Hepatic stellate cell (primary cell): ENCODE measurements around the gene SART3.
"Not testable (repeated sequence)": the region's sequence is repeated elsewhere in the genome, so short reads cannot be mapped to it uniquely, and the experiment has no call there.

Experiments used
- DNase-seq: peaks from one replicate; pipeline ENCODE4 v3.0.0; 2011; ENCODE audit warnings: low spot score

SART3 gene

GRCh38 chr12:108597559-108598471 lies 36.8 kb upstream of the SART3 start, which contains the start of gene TMEM119:
Gene TMEM119 (minus strand): TSS chr12:108598084. CDS start chr12:108592383, 5,701 bp downstream.
- DNase-seq, result peak; percentile 43

GRCh38 chr12:108596854-108597558 lies 36.0 kb upstream of the SART3 start:
- no peak for DNase-seq

GRCh38 chr12:108595711-108596647 lies 35.0 kb upstream of the SART3 start:
- no peak for DNase-seq

GRCh38 chr12:108594960-108595710 lies 34.2 kb upstream of the SART3 start:
- no peak for DNase-seq

- no peak for DNase-seq
Observed at GRCh38 chr12:108594323-108594903, 33.4 kb upstream of the SART3 start.

- no peak for DNase-seq
Observed at GRCh38 chr12:108592033-108592909, 31.3 kb upstream of the SART3 start.

- DNase-seq, result no peak
Observed at GRCh38 chr12:108591267-108591980, 30.5 kb upstream of the SART3 start.

- DNase-seq, result not testable (repeated sequence)
Observed at GRCh38 chr12:108590463-108590862, 29.5 kb upstream of the SART3 start.

GRCh38 chr12:108589840-108590229 lies 28.9 kb upstream of the SART3 start:
- no peak for DNase-seq

GRCh38 chr12:108589028-108589839 lies 28.3 kb upstream of the SART3 start:
- no peak for DNase-seq

GRCh38 chr12:108587826-108588225 lies 26.9 kb upstream of the SART3 start:
- no peak for DNase-seq

GRCh38 chr12:108586306-108586705 lies 25.3 kb upstream of the SART3 start:
- DNase-seq, result no peak

GRCh38 chr12:108585864-108586263 lies 24.9 kb upstream of the SART3 start:
- DNase-seq, result no peak

GRCh38 chr12:108584456-108585065 lies 23.6 kb upstream of the SART3 start:
- no peak for DNase-seq

- DNase-seq, result no peak
Observed at GRCh38 chr12:108583991-108584390, 23.0 kb upstream of the SART3 start.

- no peak for DNase-seq
Observed at GRCh38 chr12:108582978-108583770, 22.2 kb upstream of the SART3 start.

- DNase-seq, result no peak
Observed at GRCh38 chr12:108582509-108582908, 21.5 kb upstream of the SART3 start.
